ENCODE measurements around the gene UMAD1.
A peak's percentile ranks its signal among the peaks of the same experiment; 100 is the strongest.

UMAD1 gene

DNA sequence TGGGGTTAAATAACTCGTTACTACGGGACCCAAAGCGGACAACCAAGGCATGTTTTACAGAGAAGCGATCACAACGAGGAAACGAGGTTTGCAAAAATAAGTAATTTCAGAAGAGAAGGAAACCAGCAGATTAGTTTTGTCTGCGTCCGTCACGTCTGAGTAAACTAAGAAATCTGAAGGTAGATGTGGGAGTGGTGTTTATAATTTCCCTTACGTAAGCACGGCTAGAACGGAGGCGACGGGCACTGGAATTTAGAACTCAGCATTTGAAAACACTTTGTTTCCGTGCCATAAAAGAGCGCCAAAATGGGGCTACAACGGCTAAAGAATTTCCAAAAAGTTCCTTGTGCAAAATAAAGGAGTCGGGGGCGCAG is 718 bp upstream of the UMAD1 start:
- no peak for DNase-seq (ENCODE audit: low spot score)
- TF ChIP-seq, protein P1, sequence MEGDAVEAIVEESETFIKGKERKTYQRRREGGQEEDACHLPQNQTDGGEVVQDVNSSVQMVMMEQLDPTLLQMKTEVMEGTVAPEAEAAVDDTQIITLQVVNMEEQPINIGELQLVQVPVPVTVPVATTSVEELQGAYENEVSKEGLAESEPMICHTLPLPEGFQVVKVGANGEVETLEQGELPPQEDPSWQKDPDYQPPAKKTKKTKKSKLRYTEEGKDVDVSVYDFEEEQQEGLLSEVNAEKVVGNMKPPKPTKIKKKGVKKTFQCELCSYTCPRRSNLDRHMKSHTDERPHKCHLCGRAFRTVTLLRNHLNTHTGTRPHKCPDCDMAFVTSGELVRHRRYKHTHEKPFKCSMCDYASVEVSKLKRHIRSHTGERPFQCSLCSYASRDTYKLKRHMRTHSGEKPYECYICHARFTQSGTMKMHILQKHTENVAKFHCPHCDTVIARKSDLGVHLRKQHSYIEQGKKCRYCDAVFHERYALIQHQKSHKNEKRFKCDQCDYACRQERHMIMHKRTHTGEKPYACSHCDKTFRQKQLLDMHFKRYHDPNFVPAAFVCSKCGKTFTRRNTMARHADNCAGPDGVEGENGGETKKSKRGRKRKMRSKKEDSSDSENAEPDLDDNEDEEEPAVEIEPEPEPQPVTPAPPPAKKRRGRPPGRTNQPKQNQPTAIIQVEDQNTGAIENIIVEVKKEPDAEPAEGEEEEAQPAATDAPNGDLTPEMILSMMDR (IDR thresholded peaks at IDR 0.05; ENCODE audit: poor library complexity, severe bottlenecking) = no peak
- peak overlapping the region; percentile 46 for H3K27ac ChIP-seq (ENCODE audit: poor library complexity, severe bottlenecking)
- no peak for ATAC-seq (ENCODE audit: low read depth)
- no peaks in the 10 kb centered on the region for H3K4me1 ChIP-seq (ENCODE audit: insufficient read depth, poor library complexity, severe bottlenecking)
- H3K9me3 ChIP-seq (ENCODE audit: severe bottlenecking) = no peaks in the 10 kb centered on the region
- peak overlapping the region; percentile 58 for H3K4me3 ChIP-seq (ENCODE audit: severe bottlenecking)
- H3K27me3 ChIP-seq (ENCODE audit: insufficient read depth, poor library complexity, severe bottlenecking) = no peaks in the 10 kb centered on the region
- H3K36me3 ChIP-seq (ENCODE audit: low read depth) = peaks cover 19% of the 10 kb centered on the region

DNA sequence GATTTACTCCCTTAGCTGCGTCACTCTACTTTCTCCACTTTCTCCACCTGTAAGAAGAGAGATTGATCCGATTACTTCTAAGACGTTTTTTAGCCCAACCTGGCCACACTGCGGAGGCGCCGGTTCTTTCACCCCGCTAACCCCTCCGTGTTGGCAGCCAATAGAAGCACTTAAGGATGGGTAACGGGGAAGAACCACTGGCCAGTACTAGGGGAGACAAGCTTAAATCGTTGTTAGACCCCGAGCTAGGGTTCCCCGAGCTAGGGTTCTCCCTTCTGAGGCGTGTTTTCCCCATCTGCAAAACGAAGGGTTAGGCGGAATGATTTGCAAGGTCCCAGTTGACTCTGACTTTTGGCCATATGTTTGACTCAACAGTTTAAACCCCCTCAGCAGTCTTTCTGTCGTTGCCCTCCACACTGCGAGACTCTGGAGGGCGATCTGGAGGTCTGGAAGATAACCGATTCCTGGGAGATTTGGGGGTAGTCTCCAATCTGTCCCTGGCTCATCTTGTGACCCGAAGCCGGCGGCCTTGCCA is 644 bp downstream of the UMAD1 start:
- H3K27ac ChIP-seq (ENCODE audit: poor library complexity, severe bottlenecking) = peak overlapping the region; percentile 46
- no peaks in the 10 kb centered on the region for H3K27me3 ChIP-seq (ENCODE audit: insufficient read depth, poor library complexity, severe bottlenecking)
- H3K36me3 ChIP-seq (ENCODE audit: low read depth) = peaks cover 19% of the 10 kb centered on the region
- no peak for DNase-seq (ENCODE audit: low spot score)
- TF ChIP-seq, protein P1 (IDR thresholded peaks at IDR 0.05; ENCODE audit: poor library complexity, severe bottlenecking) = no peak
- peak overlapping the region; percentile 58 for H3K4me3 ChIP-seq (ENCODE audit: severe bottlenecking)
- no peaks in the 10 kb centered on the region for H3K9me3 ChIP-seq (ENCODE audit: severe bottlenecking)
- H3K4me1 ChIP-seq (ENCODE audit: insufficient read depth, poor library complexity, severe bottlenecking) = no peaks in the 10 kb centered on the region
- ATAC-seq (ENCODE audit: low read depth) = peak; percentile 11

DNA sequence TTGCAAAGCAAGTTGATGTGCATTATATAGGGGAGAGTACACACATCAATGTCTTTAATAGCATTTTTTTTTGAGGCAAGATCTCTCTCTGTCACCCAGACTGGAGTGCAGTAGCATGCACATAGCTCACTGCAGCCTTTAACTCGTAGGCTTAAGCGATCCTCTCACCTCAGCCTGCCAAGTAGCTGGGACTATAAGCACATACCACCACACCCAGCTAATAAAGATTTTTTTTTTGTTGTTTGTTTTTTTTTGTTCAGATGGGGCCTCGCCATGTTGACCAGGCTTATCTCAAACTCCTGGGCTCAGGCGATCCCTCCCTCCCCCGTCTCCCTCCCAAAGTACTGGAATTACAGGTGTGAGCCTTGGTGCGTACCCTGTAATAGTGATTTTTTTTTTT is 1.5 kb downstream of the UMAD1 start:
- no peaks in the 10 kb centered on the region for H3K27me3 ChIP-seq (ENCODE audit: insufficient read depth, poor library complexity, severe bottlenecking)
- H3K36me3 ChIP-seq (ENCODE audit: low read depth) = peaks cover 13% of the 10 kb centered on the region
- H3K4me1 ChIP-seq (ENCODE audit: insufficient read depth, poor library complexity, severe bottlenecking) = no peaks in the 10 kb centered on the region
- H3K27ac ChIP-seq (ENCODE audit: poor library complexity, severe bottlenecking) = no peak overlapping the region
- no peak for DNase-seq (ENCODE audit: low spot score)
- TF ChIP-seq, protein P1 (IDR thresholded peaks at IDR 0.05; ENCODE audit: poor library complexity, severe bottlenecking) = no peak
- peak overlapping the region; percentile 58 for H3K4me3 ChIP-seq (ENCODE audit: severe bottlenecking)
- ATAC-seq (ENCODE audit: low read depth) = no peak
- H3K9me3 ChIP-seq (ENCODE audit: severe bottlenecking) = no peaks in the 10 kb centered on the region

DNA sequence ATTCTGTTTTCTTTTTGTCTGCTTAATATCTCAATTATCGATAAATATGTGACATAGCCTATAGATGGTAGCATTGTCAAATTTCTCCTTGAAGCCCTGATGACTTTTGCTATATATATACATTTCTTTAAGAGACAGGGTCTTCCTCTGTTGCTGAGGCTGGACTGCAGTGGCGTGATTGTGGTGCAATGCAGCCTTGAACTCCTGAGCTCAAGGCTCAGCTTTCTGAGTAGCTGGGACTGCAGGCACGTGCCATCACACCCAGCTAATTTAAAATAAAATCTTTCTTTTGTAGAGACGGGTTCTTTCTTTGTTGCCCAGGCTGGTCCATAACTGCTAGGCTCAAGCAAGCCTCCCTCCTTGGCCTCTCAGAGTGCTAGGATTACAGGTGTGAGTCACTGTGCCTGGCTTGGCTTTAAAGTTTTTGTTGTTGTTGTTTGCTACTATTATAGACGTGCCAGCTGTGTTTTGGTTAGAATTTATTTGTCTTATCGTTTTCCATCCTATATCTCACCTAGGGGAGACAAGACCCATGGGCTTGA is 7.0 kb downstream of the UMAD1 start:
- H3K36me3 ChIP-seq (ENCODE audit: low read depth) = no peaks in the 10 kb centered on the region
- ATAC-seq (ENCODE audit: low read depth) = no peak
- H3K27me3 ChIP-seq (ENCODE audit: insufficient read depth, poor library complexity, severe bottlenecking) = no peaks in the 10 kb centered on the region
- TF ChIP-seq, protein P1 (IDR thresholded peaks at IDR 0.05; ENCODE audit: poor library complexity, severe bottlenecking) = no peak
- DNase-seq (ENCODE audit: low spot score) = no peak
- H3K9me3 ChIP-seq (ENCODE audit: severe bottlenecking) = no peaks in the 10 kb centered on the region
- no peak overlapping the region for H3K27ac ChIP-seq (ENCODE audit: poor library complexity, severe bottlenecking)
- H3K4me1 ChIP-seq (ENCODE audit: insufficient read depth, poor library complexity, severe bottlenecking) = no peaks in the 10 kb centered on the region
- H3K4me3 ChIP-seq (ENCODE audit: severe bottlenecking) = no peak overlapping the region

DNA sequence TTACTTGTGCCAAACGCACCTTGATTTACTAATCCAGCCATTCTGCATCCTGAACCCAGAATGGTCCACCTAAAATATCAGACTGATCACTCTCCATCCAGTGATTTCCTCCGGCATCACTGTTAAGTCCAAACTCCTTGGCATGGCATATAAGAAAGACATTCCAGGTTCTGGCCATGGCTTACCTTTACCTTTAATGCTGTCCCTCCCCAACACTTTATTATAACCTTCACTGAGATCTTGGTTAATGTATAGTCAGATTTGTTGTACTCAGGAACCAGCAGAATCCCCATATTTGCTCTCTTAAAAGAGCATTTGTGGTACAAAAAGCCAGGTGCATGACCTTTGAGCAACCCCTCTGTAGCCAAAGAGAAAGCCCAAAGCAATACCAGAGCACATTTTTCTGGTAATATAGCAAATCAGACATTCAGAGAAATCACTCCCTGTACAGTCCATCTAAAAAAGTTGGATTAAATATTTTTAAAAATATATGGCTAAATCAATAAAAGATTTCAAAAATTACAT is 10.2 kb downstream of the UMAD1 start:
- H3K4me3 ChIP-seq (ENCODE audit: severe bottlenecking) = no peak overlapping the region
- H3K27me3 ChIP-seq (ENCODE audit: insufficient read depth, poor library complexity, severe bottlenecking) = no peaks in the 10 kb centered on the region
- H3K36me3 ChIP-seq (ENCODE audit: low read depth) = no peaks in the 10 kb centered on the region
- TF ChIP-seq, protein P1 (IDR thresholded peaks at IDR 0.05; ENCODE audit: poor library complexity, severe bottlenecking) = no peak
- no peak overlapping the region for H3K27ac ChIP-seq (ENCODE audit: poor library complexity, severe bottlenecking)
- no peaks in the 10 kb centered on the region for H3K4me1 ChIP-seq (ENCODE audit: insufficient read depth, poor library complexity, severe bottlenecking)
- DNase-seq (ENCODE audit: low spot score) = no peak
- no peaks in the 10 kb centered on the region for H3K9me3 ChIP-seq (ENCODE audit: severe bottlenecking)
- ATAC-seq (ENCODE audit: low read depth) = no peak
